ENCODE measurements around the gene TAF13. TPM values are rescaled to one million over a fixed set of nuclear protein-coding genes. Genes with fewer than 3 reads are reported as not detected.

The TAF13 gene
- 74.6 TPM for total RNA-seq

- no peak for FAIRE-seq
- DNase-seq (ENCODE audit: low spot score in 2 of 2), result peak; percentile 91 to 93
Observed at GRCh38 chr1:109075531-109076490, at the start of gene TAF13. Gene TAF13, minus strand, starts transcription at chr1:109076003. Its CDS starts 56 bp downstream, at chr1:109075947.

GRCh38 chr1:109120356-109120755 lies 44.6 kb upstream of the TAF13 start:
- FAIRE-seq (no peak), DNase-seq (ENCODE audit: low spot score in 2 of 2) (no peak)

- no peak for FAIRE-seq
Observed at GRCh38 chr1:109118089-109118488, 42.3 kb upstream of the TAF13 start.

GRCh38 chr1:109116286-109116685 lies 40.5 kb upstream of the TAF13 start:
- FAIRE-seq (no peak), DNase-seq (ENCODE audit: low spot score in 2 of 2) (no peak)

More at GRCh38 chr1:109118089-109118488, 42.3 kb upstream of the TAF13 start:
- no peak for DNase-seq (ENCODE audit: low spot score in 2 of 2)

GRCh38 chr1:109115685-109116084 lies 39.9 kb upstream of the TAF13 start:
- DNase-seq (ENCODE audit: low spot score in 2 of 2) (no peak), FAIRE-seq (no peak)

GRCh38 chr1:109114342-109114674 lies 38.5 kb upstream of the TAF13 start:
- DNase-seq (ENCODE audit: low spot score in 2 of 2) (no peak), FAIRE-seq (no peak)

- DNase-seq (ENCODE audit: low spot score in 2 of 2) (peak; percentile 42 to 54), FAIRE-seq (no peak)
Observed at GRCh38 chr1:109113590-109114341, 38.0 kb upstream of the TAF13 start, which contains the start of gene ELAPOR1. Gene ELAPOR1, plus strand, starts transcription at chr1:109114115. Its CDS starts 69 bp downstream, at chr1:109114184.

- peak; percentile 83 to 84 for DNase-seq (ENCODE audit: low spot score in 2 of 2)
- no peak for FAIRE-seq
Observed at GRCh38 chr1:109112652-109113285, 37.0 kb upstream of the TAF13 start.

GRCh38 chr1:109112056-109112651 lies 36.4 kb upstream of the TAF13 start:
- peak in 1 of 2 donors; percentile 49 for DNase-seq (ENCODE audit: low spot score in 2 of 2)

GRCh38 chr1:109111386-109112055 lies 35.7 kb upstream of the TAF13 start:
- DNase-seq (ENCODE audit: low spot score in 2 of 2) (no peak), FAIRE-seq (no peak)

More at GRCh38 chr1:109112056-109112651, 36.4 kb upstream of the TAF13 start:
- FAIRE-seq, result no peak

GRCh38 chr1:109109906-109110305 lies 34.1 kb upstream of the TAF13 start:
- FAIRE-seq, result no peak
- no peak for DNase-seq (ENCODE audit: low spot score in 2 of 2)

GRCh38 chr1:109107785-109108184 lies 32.0 kb upstream of the TAF13 start:
- DNase-seq (ENCODE audit: low spot score in 2 of 2), result no peak
- no peak for FAIRE-seq

- no peak for FAIRE-seq
- DNase-seq (ENCODE audit: low spot score in 2 of 2), result no peak
Observed at GRCh38 chr1:109105881-109106280, 30.1 kb upstream of the TAF13 start.

- FAIRE-seq (no peak), DNase-seq (ENCODE audit: low spot score in 2 of 2) (no peak)
Observed at GRCh38 chr1:109104364-109105151, 28.8 kb upstream of the TAF13 start.

GRCh38 chr1:109099938-109100773 lies 24.4 kb upstream of the TAF13 start:
- FAIRE-seq, result no peak
- peak; percentile 85 to 89 for DNase-seq (ENCODE audit: low spot score in 2 of 2)

- FAIRE-seq, result no peak
Observed at GRCh38 chr1:109096120-109096519, 20.3 kb upstream of the TAF13 start.

GRCh38 chr1:109095631-109096030 lies 19.8 kb upstream of the TAF13 start:
- DNase-seq (ENCODE audit: low spot score in 2 of 2) (no peak), FAIRE-seq (no peak)

More at GRCh38 chr1:109096120-109096519, 20.3 kb upstream of the TAF13 start:
- DNase-seq (ENCODE audit: low spot score in 2 of 2), result no peak

- DNase-seq (ENCODE audit: low spot score in 2 of 2), result no peak
- no peak for FAIRE-seq
Observed at GRCh38 chr1:109094871-109095270, 19.1 kb upstream of the TAF13 start.
